GM18951 (cell line): ENCODE results near the gene LMTK2.

Experiments used
- POLR2A ChIP-seq: IDR thresholded peaks from 4 replicates; pipeline ENCODE4 v1.6.1; 2011; ENCODE audit warnings: mild to moderate bottlenecking; ENCODE audit not compliant: insufficient read length, insufficient read depth; ENCODE audit errors: extremely low read depth
- in situ Hi-C: fragments of 300-500 bp; cut with MboI; formaldehyde crosslinking; loops from one replicate; pipeline ENCODE4 v1.12.0; 2022; ENCODE audit warnings: low sequenced_read_pairs, mixed read lengths, inconsistent platforms; ENCODE audit not compliant: unreplicated experiment

The LMTK2 gene

GRCh38 chr7:98233219-98234070 lies 126.8 kb downstream of the LMTK2 start:
- in situ Hi-C loops, result no loop called here
- TF ChIP-seq POLR2A, result no peak

- no peak for TF ChIP-seq POLR2A
- in situ Hi-C loops, result no loop called here
Observed at GRCh38 chr7:98234429-98235147, 127.9 kb downstream of the LMTK2 start.

- in situ Hi-C loops, result no loop called here
- TF ChIP-seq POLR2A, result no peak
Observed at GRCh38 chr7:98235901-98236300, 129.2 kb downstream of the LMTK2 start.

GRCh38 chr7:98236355-98237185 lies 129.9 kb downstream of the LMTK2 start:
- TF ChIP-seq POLR2A, result no peak
- in situ Hi-C loops, result no loop called here

GRCh38 chr7:98238076-98238475 lies 131.4 kb downstream of the LMTK2 start:
- TF ChIP-seq POLR2A, result no peak
- in situ Hi-C loops, result no loop called here

- in situ Hi-C loops, result no loop called here
- TF ChIP-seq POLR2A, result no peak
Observed at GRCh38 chr7:98238976-98239375, 132.3 kb downstream of the LMTK2 start.

GRCh38 chr7:98240961-98241673 lies 134.5 kb downstream of the LMTK2 start:
- in situ Hi-C loops, result no loop called here
- TF ChIP-seq POLR2A, result no peak

- in situ Hi-C loops, result no loop called here
- TF ChIP-seq POLR2A, result no peak
Observed at GRCh38 chr7:98241674-98242241, 135.1 kb downstream of the LMTK2 start.

GRCh38 chr7:98242342-98242741 lies 135.7 kb downstream of the LMTK2 start:
- no peak for TF ChIP-seq POLR2A
- in situ Hi-C loops, result no loop called here

GRCh38 chr7:98242934-98243333 lies 136.3 kb downstream of the LMTK2 start:
- in situ Hi-C loops, result no loop called here
- TF ChIP-seq POLR2A, result no peak

GRCh38 chr7:98244871-98245270 lies 138.2 kb downstream of the LMTK2 start:
- no peak for TF ChIP-seq POLR2A
- in situ Hi-C loops, result no loop called here

GRCh38 chr7:98248156-98248555 lies 141.5 kb downstream of the LMTK2 start:
- in situ Hi-C loops, result no loop called here

More at GRCh38 chr7:98248156-98248555, 141.5 kb downstream of the LMTK2 start:
- TF ChIP-seq POLR2A, result no peak
